Measurements from ENCODE around the gene MANBA.

MANBA gene

GRCh38 chr4:102638621-102639020, 122.1 kb downstream of the MANBA start:
- H3K9ac ChIP-seq (ENCODE audit: low read length): no peak overlapping the region
- H4K20me1 ChIP-seq (ENCODE audit: insufficient read depth, low read length): no peaks in the 10 kb centered on the region
- H3K4me3 ChIP-seq (ENCODE audit: low read length): no peak overlapping the region
- H3K9me3 ChIP-seq (ENCODE audit: insufficient read depth, low read length): no peaks in the 10 kb centered on the region
- no peak overlapping the region for H2AFZ ChIP-seq (ENCODE audit: low read depth, low read length)
- H3K27ac ChIP-seq (ENCODE audit: low read length): no peak overlapping the region
- H3K36me3 ChIP-seq (replicated peaks; ENCODE audit: low read depth, low read length): peaks cover 33% of the 10 kb centered on the region
- H3K27me3 ChIP-seq (ENCODE audit: low read depth, low read length): no peaks in the 10 kb centered on the region
- H3K4me1 ChIP-seq (ENCODE audit: low read length): no peaks in the 10 kb centered on the region
- no peak overlapping the region for H3K4me2 ChIP-seq (ENCODE audit: low read length)
- TF ChIP-seq EZH2phosphoT487 (IDR thresholded peaks at IDR 0.05; ENCODE audit: low read depth): no peak
- TF ChIP-seq, protein P1, sequence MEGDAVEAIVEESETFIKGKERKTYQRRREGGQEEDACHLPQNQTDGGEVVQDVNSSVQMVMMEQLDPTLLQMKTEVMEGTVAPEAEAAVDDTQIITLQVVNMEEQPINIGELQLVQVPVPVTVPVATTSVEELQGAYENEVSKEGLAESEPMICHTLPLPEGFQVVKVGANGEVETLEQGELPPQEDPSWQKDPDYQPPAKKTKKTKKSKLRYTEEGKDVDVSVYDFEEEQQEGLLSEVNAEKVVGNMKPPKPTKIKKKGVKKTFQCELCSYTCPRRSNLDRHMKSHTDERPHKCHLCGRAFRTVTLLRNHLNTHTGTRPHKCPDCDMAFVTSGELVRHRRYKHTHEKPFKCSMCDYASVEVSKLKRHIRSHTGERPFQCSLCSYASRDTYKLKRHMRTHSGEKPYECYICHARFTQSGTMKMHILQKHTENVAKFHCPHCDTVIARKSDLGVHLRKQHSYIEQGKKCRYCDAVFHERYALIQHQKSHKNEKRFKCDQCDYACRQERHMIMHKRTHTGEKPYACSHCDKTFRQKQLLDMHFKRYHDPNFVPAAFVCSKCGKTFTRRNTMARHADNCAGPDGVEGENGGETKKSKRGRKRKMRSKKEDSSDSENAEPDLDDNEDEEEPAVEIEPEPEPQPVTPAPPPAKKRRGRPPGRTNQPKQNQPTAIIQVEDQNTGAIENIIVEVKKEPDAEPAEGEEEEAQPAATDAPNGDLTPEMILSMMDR (IDR thresholded peaks at IDR 0.05; ENCODE audit: low read depth, low read length): no peak
- H3K79me2 ChIP-seq (ENCODE audit: low read length): no peaks in the 10 kb centered on the region

DNA sequence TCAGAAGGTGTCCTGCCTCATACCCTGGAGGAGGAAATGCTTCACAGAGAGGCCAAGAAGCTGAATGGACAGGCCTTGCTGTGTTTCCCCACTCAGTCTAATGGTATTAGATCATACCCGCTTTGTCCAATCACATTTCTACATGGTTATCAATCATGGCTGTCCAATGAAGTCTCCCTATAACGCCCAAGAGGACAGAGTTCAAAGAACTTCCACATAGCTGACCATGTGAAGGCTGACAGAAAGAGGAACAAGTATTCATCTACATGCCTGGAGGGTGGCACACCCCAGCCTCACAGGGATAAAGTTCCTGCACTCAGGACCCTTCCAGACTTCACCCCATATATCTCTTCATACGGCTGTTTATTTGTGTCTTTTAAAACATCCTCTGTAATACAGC, 123.4 kb downstream of the MANBA start:
- TF ChIP-seq, protein P1 (IDR thresholded peaks at IDR 0.05; ENCODE audit: low read depth, low read length): no peak
- no peak for TF ChIP-seq EZH2phosphoT487 (IDR thresholded peaks at IDR 0.05; ENCODE audit: low read depth)
- Histone ChIP-seq H3K4me2 (ENCODE audit: low read length) (no peak overlapping the region), H3K79me2 (ENCODE audit: low read length) (no peaks in the 10 kb centered on the region), H3K36me3 (replicated peaks; ENCODE audit: low read depth, low read length) (peaks cover 33% of the 10 kb centered on the region), H3K4me3 (ENCODE audit: low read length) (no peak overlapping the region), H3K4me1 (ENCODE audit: low read length) (no peaks in the 10 kb centered on the region), H4K20me1 (ENCODE audit: insufficient read depth, low read length) (no peaks in the 10 kb centered on the region), H3K27me3 (ENCODE audit: low read depth, low read length) (no peaks in the 10 kb centered on the region), H3K9me3 (ENCODE audit: insufficient read depth, low read length) (no peaks in the 10 kb centered on the region), H2AFZ (ENCODE audit: low read depth, low read length) (no peak overlapping the region), H3K27ac (ENCODE audit: low read length) (no peak overlapping the region), H3K9ac (ENCODE audit: low read length) (no peak overlapping the region)

GRCh38 chr4:102633100-102633499, 127.7 kb downstream of the MANBA start:
- Histone ChIP-seq H2AFZ (ENCODE audit: low read depth, low read length) (no peak overlapping the region), H3K4me1 (ENCODE audit: low read length) (peaks cover 4% of the 10 kb centered on the region), H3K79me2 (ENCODE audit: low read length) (no peaks in the 10 kb centered on the region), H3K4me2 (ENCODE audit: low read length) (no peak overlapping the region), H3K27ac (ENCODE audit: low read length) (no peak overlapping the region), H3K27me3 (ENCODE audit: low read depth, low read length) (no peaks in the 10 kb centered on the region), H3K9ac (ENCODE audit: low read length) (no peak overlapping the region), H4K20me1 (ENCODE audit: insufficient read depth, low read length) (no peaks in the 10 kb centered on the region), H3K4me3 (ENCODE audit: low read length) (no peak overlapping the region), H3K36me3 (replicated peaks; ENCODE audit: low read depth, low read length) (peaks cover 26% of the 10 kb centered on the region), H3K9me3 (ENCODE audit: insufficient read depth, low read length) (no peaks in the 10 kb centered on the region)
- TF ChIP-seq EZH2phosphoT487 (IDR thresholded peaks at IDR 0.05; ENCODE audit: low read depth): no peak
- TF ChIP-seq, protein P1 (IDR thresholded peaks at IDR 0.05; ENCODE audit: low read depth, low read length): no peak

DNA sequence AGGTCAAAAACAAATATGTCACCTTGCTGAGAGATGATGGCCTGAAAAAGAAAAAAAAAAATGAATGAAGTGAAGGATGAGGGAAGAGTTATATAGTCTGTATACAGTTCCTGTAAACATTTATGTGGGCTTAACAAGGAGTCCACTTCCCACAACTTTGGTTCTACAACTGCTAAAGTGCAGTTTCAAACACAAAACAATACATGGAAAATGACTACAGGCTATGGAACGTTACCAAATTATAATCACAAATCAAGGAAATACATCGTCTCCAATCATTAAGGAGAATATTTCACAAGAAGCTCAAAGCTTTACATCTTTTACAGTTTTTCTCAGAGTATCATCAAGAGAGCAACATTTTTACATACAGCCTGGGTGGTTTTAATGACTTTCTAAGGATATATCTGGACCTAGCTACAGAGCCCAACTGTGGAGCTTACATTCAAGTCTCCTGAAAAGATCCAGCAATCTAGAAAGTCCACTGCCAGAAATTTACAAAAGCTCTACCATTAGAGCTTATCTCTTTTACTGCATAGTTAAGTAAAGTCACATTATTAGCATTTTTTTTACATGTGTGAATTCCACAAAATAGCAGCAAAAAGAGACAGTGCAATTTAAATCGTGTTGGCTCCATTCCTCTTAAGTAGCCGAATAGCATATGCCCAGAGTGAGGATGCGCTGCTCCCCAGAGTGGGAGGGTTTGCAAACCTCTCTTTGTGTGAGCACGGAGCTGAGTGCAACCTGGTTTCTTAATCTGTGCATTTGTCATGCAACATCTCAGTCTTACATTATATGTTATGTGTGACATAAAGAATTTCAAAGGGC, 128.3 kb downstream of the MANBA start:
- Histone ChIP-seq H3K4me1 (ENCODE audit: low read length) (peaks cover 10% of the 10 kb centered on the region), H3K9ac (ENCODE audit: low read length) (no peak overlapping the region), H4K20me1 (ENCODE audit: insufficient read depth, low read length) (no peaks in the 10 kb centered on the region), H3K4me2 (ENCODE audit: low read length) (no peak overlapping the region), H3K9me3 (ENCODE audit: insufficient read depth, low read length) (no peaks in the 10 kb centered on the region), H2AFZ (ENCODE audit: low read depth, low read length) (no peak overlapping the region), H3K4me3 (ENCODE audit: low read length) (no peak overlapping the region), H3K27me3 (ENCODE audit: low read depth, low read length) (no peaks in the 10 kb centered on the region), H3K79me2 (ENCODE audit: low read length) (no peaks in the 10 kb centered on the region), H3K36me3 (replicated peaks; ENCODE audit: low read depth, low read length) (peaks cover 22% of the 10 kb centered on the region), H3K27ac (ENCODE audit: low read length) (no peak overlapping the region)
- TF ChIP-seq EZH2phosphoT487 (IDR thresholded peaks at IDR 0.05; ENCODE audit: low read depth): no peak
- TF ChIP-seq, protein P1 (IDR thresholded peaks at IDR 0.05; ENCODE audit: low read depth, low read length): no peak

Data from OCI-LY3 (cell line).